CD4-positive, alpha-beta T cell treated with Interleukin-17A for 4 hours (primary cell): Measurements from ENCODE around the gene ABCA2.
A peak's percentile ranks its signal among the peaks of the same experiment; 100 is the strongest.
"Not testable (repeated sequence)": the region's sequence is repeated elsewhere in the genome, so short reads cannot be mapped to it uniquely, and the experiment has no call there.

Source experiments
- DNase-seq: peaks from one replicate; pipeline ENCODE4 v3.0.0-alpha.2; 2020; ENCODE audit warnings: mixed read lengths

Gene ABCA2

GRCh38 chr9:137012694-137013570, 15.1 kb downstream of the ABCA2 start:
- DNase-seq: no peak

- no peak for DNase-seq
These were observed 15.9 kb downstream of the ABCA2 start for GRCh38 chr9:137011907-137012675.

- DNase-seq: no peak
These were observed 16.9 kb downstream of the ABCA2 start for GRCh38 chr9:137011156-137011555.

GRCh38 chr9:137009938-137010732, 17.9 kb downstream of the ABCA2 start:
- no peak for DNase-seq

- no peak for DNase-seq
These were observed 18.8 kb downstream of the ABCA2 start for GRCh38 chr9:137009217-137009616.

- DNase-seq: no peak
These were observed 19.7 kb downstream of the ABCA2 start for GRCh38 chr9:137008312-137008711.

GRCh38 chr9:137007816-137008270, 20.2 kb downstream of the ABCA2 start:
- no peak for DNase-seq

GRCh38 chr9:137007108-137007815, 20.8 kb downstream of the ABCA2 start:
- no peak for DNase-seq

- no peak for DNase-seq
These were observed 21.7 kb downstream of the ABCA2 start for GRCh38 chr9:137006116-137007003.

- DNase-seq: not testable (repeated sequence)
These were observed 23.8 kb downstream of the ABCA2 start for GRCh38 chr9:137004285-137004684.

- no peak for DNase-seq
These were observed 25.4 kb downstream of the ABCA2 start for GRCh38 chr9:137002646-137003041.

GRCh38 chr9:137001857-137002645, 26.0 kb downstream of the ABCA2 start:
- no peak for DNase-seq

- DNase-seq: no peak
These were observed 27.7 kb downstream of the ABCA2 start for GRCh38 chr9:137000177-137000930.

GRCh38 chr9:136997830-136998234, 30.2 kb downstream of the ABCA2 start:
- peak; percentile 43 for DNase-seq

GRCh38 chr9:136997371-136997770, 30.7 kb downstream of the ABCA2 start:
- DNase-seq: no peak

- peak; percentile 69 for DNase-seq
These were observed 31.4 kb downstream of the ABCA2 start, which contains the start of gene CLIC3 for GRCh38 chr9:136996361-136997292. Gene CLIC3, minus strand, starts transcription at chr9:136996568. Its CDS starts 25 bp downstream, at chr9:136996543.

- no peak for DNase-seq
These were observed 32.2 kb downstream of the ABCA2 start for GRCh38 chr9:136995772-136996311.

- DNase-seq: no peak
These were observed 32.7 kb downstream of the ABCA2 start for GRCh38 chr9:136995362-136995761.
